A549 (cell line): ENCODE measurements around the gene ARHGAP4. TPM values are rescaled to one million over a fixed set of nuclear protein-coding genes. Genes with fewer than 3 reads are reported as not detected.

Experiments
- ATAC-seq, 2 experiments: fragments of 200-7000 bp in 1 of 2; fragments of >200 bp in 1 of 2; cut with Nextera tagmentation in 1 of 2; cut with Tn5 transposase in 1 of 2; 3 replicates each; pipeline versions ENCODE4 v1.8.0 to v1.9.1; 2018 to 2020; ENCODE audit warnings: mild to moderate bottlenecking in 1 of 2, moderate library complexity in 1 of 2
- CTCF ChIA-PET: fragments of 300-600 bp; sonication (Branson Sonifier 250); formaldehyde crosslinking; extraction: SDS; loops from one replicate; lab custom pipeline; 2021; ENCODE audit warnings: antibody characterized with exemption, inconsistent platforms; lab: Yijun Ruan, JAX
- POLR2A ChIA-PET: fragments of 350-600 bp; formaldehyde crosslinking; extraction: SDS; loops from one replicate; lab custom pipeline; 2021; ENCODE audit warnings: antibody characterized with exemption, inconsistent platforms; lab: Yijun Ruan, JAX
- DNase-seq, 2 experiments: peaks; one replicate each; pipeline versions ENCODE4 v3.0.0 to v3.0.0-alpha.2; 2011 to 2016; ENCODE audit warnings: low read depth in 1 of 2, low spot score in 1 of 2
- FAIRE-seq: peaks from 2 replicates; lab custom pipeline; 2011; peaks lifted over from hg19 to GRCh38; lab: Jason Lieb, UNC
- H3K27ac ChIP-seq, 2 experiments: fragments of >200 bp; sonication (Bioruptor Twin); formaldehyde crosslinking; 3 replicates each; pipeline ENCODE4 v1.5.1; 2016 to 2017
- H3K4me1 ChIP-seq: fragments of >200 bp; sonication (Bioruptor Twin); formaldehyde crosslinking; 3 replicates; pipeline ENCODE4 v1.6.1; 2016
- H3K4me2 ChIP-seq: fragments of >200 bp; sonication (Bioruptor Twin); formaldehyde crosslinking; 3 replicates; pipeline ENCODE4 v1.6.1; 2016
- H3K4me3 ChIP-seq: fragments of >200 bp; sonication (Bioruptor Twin); formaldehyde crosslinking; 3 replicates; pipeline ENCODE4 v1.5.1; 2016
- H3K9me3 ChIP-seq: fragments of >200 bp; sonication (Bioruptor Twin); formaldehyde crosslinking; 3 replicates; pipeline ENCODE4 v1.6.1; 2016
- CBX8 ChIP-seq: fragments of 200-600 bp; sonication (generic); IDR thresholded peaks from 2 replicates; pipeline ENCODE4 v1.6.1; 2016
- FOSL2 ChIP-seq, 2 experiments: fragments of 450-650 bp in 1 of 2; fragments of >200 bp in 1 of 2; sonication (Bioruptor Twin) in 1 of 2; formaldehyde crosslinking; IDR thresholded peaks; 2 replicates each; pipeline versions ENCODE4 v1.5.0 to v1.6.1; 2016 to 2020; ENCODE audit warnings: mild to moderate bottlenecking in 1 of 2, moderate library complexity in 1 of 2
- FOXS1 ChIP-seq: fragments of 250-450 bp; sonication (Bioruptor Pico); IDR thresholded peaks from 2 replicates; pipeline ENCODE4 v1.5.0; 2020; ENCODE audit warnings: mild to moderate bottlenecking, moderate library complexity
- HOXA7 ChIP-seq: fragments of 250-450 bp; sonication (Bioruptor Pico); IDR thresholded peaks from 2 replicates; pipeline ENCODE4 v1.5.0; 2020; ENCODE audit warnings: mild to moderate bottlenecking, moderate library complexity
- MAX ChIP-seq: IDR thresholded peaks from 2 replicates; pipeline ENCODE4 v1.6.1; 2012
- PHF8 ChIP-seq: fragments of 200-600 bp; sonication (generic); IDR thresholded peaks from 2 replicates; pipeline ENCODE4 v1.6.1; 2016; ENCODE audit warnings: low read depth, mild to moderate bottlenecking, antibody characterized with exemption, moderate library complexity, borderline replicate concordance
- POLR2AphosphoS2 ChIP-seq: conservative IDR thresholded peaks from 2 replicates; pipeline ENCODE4 v1.6.1; 2012; ENCODE audit warnings: low read length, improper control_type of control experiment, inconsistent platforms
- REST ChIP-seq: fragments of 200-600 bp; sonication (generic); IDR thresholded peaks from 2 replicates; pipeline ENCODE4 v1.6.1; 2016; ENCODE audit warnings: antibody characterized with exemption, mild to moderate bottlenecking, moderate library complexity
- ZSCAN20 ChIP-seq: fragments of 250-450 bp; sonication (Bioruptor Pico); IDR thresholded peaks from 2 replicates; pipeline ENCODE4 v1.8.0; 2022; ENCODE audit warnings: mild to moderate bottlenecking, moderate library complexity
- WGBS: methylation state at CpG from one replicate; pipeline ENCODE4 v1.1.6; 2017; ENCODE audit errors: missing lambda C conversion rate; 5-methylcytosine and 5-hydroxymethylcytosine counted together
- polyA plus RNA-seq, 4 experiments: library from polyadenylated mRNA; depleted of rRNA in 3 of 4; stranded (reverse); fragments of >200 nt; fragmentation: RNase III in 1 of 4; extraction: RNeasy Plus Mini Kit Qiagen cat#74134 plus additional on column Dnase treatment in 1 of 4; gene quantifications; 2 replicates in 3 of 4; 3 replicates in 1 of 4; pipeline ENCODE4 v1.2.3, GENCODE V29; 2011 to 2017
- TF ChIP-seq, protein P1 (sequence below): fragments of 250-450 bp; sonication (Bioruptor Pico); IDR thresholded peaks from 2 replicates; pipeline ENCODE4 v1.5.0; 2020; ENCODE audit warnings: low read depth, mild to moderate bottlenecking, moderate library complexity
- TF ChIP-seq, protein P2 (sequence below): fragments of >200 bp; sonication (Bioruptor Twin); formaldehyde crosslinking; IDR thresholded peaks from 2 replicates; pipeline ENCODE4 v1.6.1; 2016

The ARHGAP4 gene
- polyA plus RNA-seq, 2 of the 4 experiments (the other 2 are of a cell fraction): 0.78 to 0.98 TPM

DNA sequence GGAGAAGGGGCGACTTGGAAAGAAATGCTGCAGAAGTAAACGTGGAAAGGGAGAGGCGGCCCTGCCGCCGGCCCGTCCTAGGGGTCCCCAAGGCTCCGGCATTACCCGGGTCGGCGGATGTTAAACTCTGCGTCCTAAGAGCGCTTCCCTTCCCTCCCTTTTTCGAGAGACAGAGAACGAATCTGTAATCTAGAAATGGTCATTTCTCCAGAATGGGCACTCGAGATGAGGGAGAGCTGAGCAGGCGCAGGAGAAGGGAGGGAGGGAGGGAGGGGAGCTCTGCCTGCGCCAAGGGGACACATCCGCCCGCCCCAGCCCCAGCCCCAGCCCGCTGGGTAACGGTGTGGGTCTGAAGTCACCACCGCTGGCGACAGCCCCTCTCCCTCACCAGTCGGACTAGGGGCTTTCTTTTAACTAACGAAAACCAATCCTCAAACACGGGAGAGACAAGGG is 43.9 kb upstream of the ARHGAP4 start:
- no peak for FAIRE-seq
- POLR2A ChIA-PET: no interaction called here
- 4% methylated on average over 17 of the region's 26 CpGs for WGBS
- CTCF ChIA-PET: interaction anchor here (1.1 to 4.5 kb wide), 3 partner anchors 12 to 22 kb away, joined by 3 to 33 read pairs (median 5); no protein-coding TSS in a partner anchor
- Histone ChIP-seq H3K4me2 (peak overlapping the region; percentile 99), H3K27ac (peak overlapping the region; percentile 99 to 100), H3K4me3 (peak overlapping the region; percentile 100), H3K4me1 (peaks cover 34% of the 10 kb centered on the region), H3K9me3 (no peaks in the 10 kb centered on the region)
- DNase-seq: no peak
- ATAC-seq: no peak
- TF ChIP-seq, protein P1, sequence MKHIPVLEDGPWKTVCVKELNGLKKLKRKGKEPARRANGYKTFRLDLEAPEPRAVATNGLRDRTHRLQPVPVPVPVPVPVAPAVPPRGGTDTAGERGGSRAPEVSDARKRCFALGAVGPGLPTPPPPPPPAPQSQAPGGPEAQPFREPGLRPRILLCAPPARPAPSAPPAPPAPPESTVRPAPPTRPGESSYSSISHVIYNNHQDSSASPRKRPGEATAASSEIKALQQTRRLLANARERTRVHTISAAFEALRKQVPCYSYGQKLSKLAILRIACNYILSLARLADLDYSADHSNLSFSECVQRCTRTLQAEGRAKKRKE: no peak
- no peak for TF ChIP-seq CBX8
- TF ChIP-seq FOXS1: no peak
- no peak for TF ChIP-seq PHF8

GRCh38 chrX:153969125-153969903 is 43.2 kb upstream of the ARHGAP4 start:
- peak overlapping the region; percentile 99 to 100 for H3K27ac ChIP-seq
- CTCF ChIA-PET: interaction anchor here (1.1 to 4.5 kb wide), 3 partner anchors 16 to 21 kb away, joined by 3 to 36 read pairs (median 33); no protein-coding TSS in a partner anchor

DNA sequence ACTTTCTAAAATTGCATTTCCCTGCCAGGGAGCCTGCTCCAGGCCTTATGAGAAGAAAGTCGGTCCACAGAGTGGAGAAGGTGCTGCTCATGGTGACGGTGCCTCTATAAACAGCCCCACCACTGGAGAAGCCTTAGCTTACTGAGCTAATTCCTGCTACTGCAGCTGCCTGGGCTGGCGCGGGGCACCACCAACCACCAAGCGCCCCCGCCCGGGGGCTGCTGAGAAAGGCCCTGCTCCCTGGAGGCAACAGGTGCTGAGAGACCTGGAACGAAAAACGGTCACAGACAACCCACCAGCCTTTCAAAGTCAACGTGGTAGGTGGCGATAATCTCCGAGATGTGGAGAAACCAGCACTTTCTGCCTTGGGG is 42.7 kb upstream of the ARHGAP4 start:
- DNase-seq: no peak
- peak; percentile 91 for FAIRE-seq
- peaks cover 22% of the 10 kb centered on the region for H3K4me1 ChIP-seq
- no peak overlapping the region for H3K4me3 ChIP-seq
- WGBS: 85% methylated on average over 6 of the region's 12 CpGs
- CTCF ChIA-PET: interaction anchor here (4.4 to 4.5 kb wide), 2 partner anchors 16 to 21 kb away, joined by 33 to 36 read pairs; no protein-coding TSS in a partner anchor
- no peaks in the 10 kb centered on the region for H3K9me3 ChIP-seq
- peak overlapping the region; percentile 99 for H3K4me2 ChIP-seq
- no peak for TF ChIP-seq MAX
- TF ChIP-seq HOXA7 (CRISPR knock-in tag): no peak
- no peak for TF ChIP-seq PHF8
- TF ChIP-seq, protein P2, sequence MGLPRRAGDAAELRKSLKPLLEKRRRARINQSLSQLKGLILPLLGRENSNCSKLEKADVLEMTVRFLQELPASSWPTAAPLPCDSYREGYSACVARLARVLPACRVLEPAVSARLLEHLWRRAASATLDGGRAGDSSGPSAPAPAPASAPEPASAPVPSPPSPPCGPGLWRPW: no peak
- TF ChIP-seq REST: no peak
- POLR2A ChIA-PET: interaction anchor here (0.7 kb wide), 1 partner anchor 402 kb away, joined by 3 read pairs; no protein-coding TSS in a partner anchor
- peak overlapping the region in 1 of 2 experiments; percentile 99; a peak in 2 of 6 replicates for H3K27ac ChIP-seq
- ATAC-seq: no peak

More at GRCh38 chrX:153969125-153969903, 43.2 kb upstream of the ARHGAP4 start:
- no peak for DNase-seq
- no peak for FAIRE-seq
- Histone ChIP-seq H3K4me2 (peak overlapping the region; percentile 99), H3K9me3 (no peaks in the 10 kb centered on the region), H3K4me3 (peak overlapping the region; percentile 100), H3K4me1 (peaks cover 27% of the 10 kb centered on the region)
- ATAC-seq: no peak
- WGBS: 60% methylated on average over 17 of the region's 25 CpGs
- POLR2A ChIA-PET: interaction anchor here (0.7 kb wide), 1 partner anchor 402 kb away, joined by 3 read pairs; no protein-coding TSS in a partner anchor
- no peak for TF ChIP-seq FOSL2 (IDR thresholded peaks at IDR 0.05)
- no peak for TF ChIP-seq FOSL2 (CRISPR knock-in tag; IDR thresholded peaks at IDR 0.05)
- no peak for TF ChIP-seq ZSCAN20 (CRISPR knock-in tag)
- TF ChIP-seq POLR2AphosphoS2: no peak
